HT1080 (cell line): ENCODE results near the gene FAM168B. TPM values are rescaled to one million over a fixed set of nuclear protein-coding genes. Genes with fewer than 3 reads are reported as not detected.
"Not testable (repeated sequence)": the region's sequence is repeated elsewhere in the genome, so short reads cannot be mapped to it uniquely, and the experiment has no call there.

Experiments used
- DNase-seq: peaks from one replicate; pipeline ENCODE4 v3.0.0-alpha.2; 2015; ENCODE audit warnings: low read depth
- polyA plus RNA-seq, 2 experiments: library from polyadenylated mRNA; depleted of rRNA; stranded (reverse); fragments of >200 nt; gene quantifications; 2 replicates each; pipeline ENCODE4 v1.2.3, GENCODE V29; 2015
- total RNA-seq: library from RNA; depleted of rRNA; stranded (reverse); fragments of >200 nt; shearing (Covaris generic); gene quantifications from 2 replicates; pipeline ENCODE4 v1.2.3, GENCODE V29; 2014; rRNA removed

FAM168B gene, protein sequence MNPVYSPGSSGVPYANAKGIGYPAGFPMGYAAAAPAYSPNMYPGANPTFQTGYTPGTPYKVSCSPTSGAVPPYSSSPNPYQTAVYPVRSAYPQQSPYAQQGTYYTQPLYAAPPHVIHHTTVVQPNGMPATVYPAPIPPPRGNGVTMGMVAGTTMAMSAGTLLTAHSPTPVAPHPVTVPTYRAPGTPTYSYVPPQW
- 73.0 and 118 TPM in 2 replicates for total RNA-seq
- polyA plus RNA-seq (2015; cell fraction: cytosol; rRNA removed) = 80.8 and 96.6 TPM in 2 replicates
- 78.8 and 80.8 TPM in 2 replicates for polyA plus RNA-seq (2015; cell fraction: nucleus; rRNA removed)

DNA sequence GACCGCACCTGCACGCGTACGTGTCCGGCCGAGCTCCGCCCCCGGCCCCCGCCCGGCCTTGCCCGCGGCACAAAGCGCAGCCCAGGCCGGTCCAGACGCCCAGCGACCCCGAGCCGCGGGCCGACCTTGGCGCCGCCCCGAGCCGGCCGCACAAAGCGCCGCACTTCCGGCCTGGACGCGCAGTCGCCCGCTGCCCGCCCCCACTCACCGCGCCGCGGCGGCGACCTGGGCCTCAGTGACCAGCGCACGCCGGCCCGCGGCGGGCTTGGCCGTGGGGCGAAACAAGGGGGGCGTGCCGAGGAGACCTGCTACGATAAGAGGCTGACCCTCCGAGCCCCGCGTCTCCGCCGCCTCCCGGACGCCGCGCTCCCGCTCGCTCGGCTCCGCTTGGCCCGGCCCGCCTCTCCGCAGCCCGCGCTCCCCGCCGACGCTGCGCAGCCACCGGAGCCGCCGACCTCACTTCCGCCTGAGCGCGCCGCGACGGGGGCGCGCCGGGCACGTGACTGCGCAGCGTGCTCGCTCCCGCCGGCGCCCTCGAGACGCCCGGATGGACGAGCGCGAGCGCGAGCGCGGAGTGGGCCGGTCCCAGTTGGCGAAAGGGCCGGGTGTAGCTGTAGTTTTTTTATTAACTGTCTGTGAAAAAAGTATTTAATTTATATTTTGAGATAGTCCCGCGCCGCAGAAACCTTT lies at the start of gene FAM168B:
FAM168B (minus strand) TSS at position 455 of the 690 bp plus-strand sequence. CDS start 10,814 bp downstream, outside the sequence.
- DNase-seq = peak; percentile 85

- DNase-seq = no peak
Observed at GRCh38 chr2:131142849-131143248, 49.6 kb upstream of the FAM168B start.

DNA sequence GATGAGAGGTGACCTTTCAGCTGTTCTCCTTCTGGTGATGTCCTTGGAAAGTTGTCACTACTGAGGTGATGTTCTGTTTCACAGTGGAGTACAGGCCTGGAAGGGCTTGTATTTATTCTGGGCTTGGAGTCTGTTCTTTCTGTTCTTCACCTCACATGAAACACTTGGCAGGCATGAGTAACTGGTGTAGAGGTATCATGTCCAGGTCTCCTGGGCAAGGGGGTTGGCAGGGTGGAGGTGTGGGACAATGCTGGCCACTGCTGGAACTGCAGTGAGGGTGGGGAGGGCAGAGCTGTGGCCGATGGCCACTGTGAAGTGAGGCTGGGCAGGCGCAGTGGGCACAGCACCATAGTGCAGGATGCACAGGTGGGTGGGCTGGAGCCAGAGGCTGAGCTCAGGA lies 47.3 kb upstream of the FAM168B start:
- DNase-seq = no peak

- no peak for DNase-seq
Observed at GRCh38 chr2:131132729-131133128, 39.5 kb upstream of the FAM168B start.

DNA sequence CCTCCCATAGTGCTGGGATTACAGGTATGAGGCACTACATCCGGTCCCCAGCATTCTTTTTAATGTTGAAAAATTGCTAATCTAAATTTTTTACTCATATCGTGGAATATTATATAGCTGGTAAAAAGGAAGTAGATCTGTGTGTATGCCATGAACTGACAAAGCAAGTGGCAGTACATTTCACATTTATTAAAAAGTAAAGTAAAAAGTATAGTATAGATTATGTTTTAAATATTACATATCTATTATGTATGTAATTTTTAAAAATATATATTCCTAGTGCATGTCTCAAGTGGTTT lies 37.0 kb upstream of the FAM168B start:
- no peak for DNase-seq

GRCh38 chr2:131127981-131128380 lies 34.7 kb upstream of the FAM168B start:
- no peak for DNase-seq

DNA sequence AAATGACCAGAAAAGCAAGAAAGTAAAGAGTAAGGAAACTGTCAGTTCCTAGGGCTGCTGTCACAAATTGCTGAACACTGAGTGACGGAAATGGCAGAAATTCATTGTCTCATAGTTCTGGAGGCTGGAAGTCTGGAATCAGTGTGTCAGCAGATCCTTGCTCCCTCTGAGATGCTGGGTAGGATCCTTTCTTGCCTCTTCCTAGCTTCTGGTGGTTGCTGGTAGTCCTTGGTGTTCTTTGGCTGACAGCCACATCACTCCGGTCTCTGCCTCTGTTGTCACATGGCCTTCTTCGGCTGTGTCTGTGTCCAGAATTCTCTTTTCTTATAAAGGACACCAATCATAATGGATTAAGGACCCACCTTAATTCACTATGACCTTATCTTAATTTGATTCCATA lies 33.8 kb upstream of the FAM168B start:
- DNase-seq = no peak

DNA sequence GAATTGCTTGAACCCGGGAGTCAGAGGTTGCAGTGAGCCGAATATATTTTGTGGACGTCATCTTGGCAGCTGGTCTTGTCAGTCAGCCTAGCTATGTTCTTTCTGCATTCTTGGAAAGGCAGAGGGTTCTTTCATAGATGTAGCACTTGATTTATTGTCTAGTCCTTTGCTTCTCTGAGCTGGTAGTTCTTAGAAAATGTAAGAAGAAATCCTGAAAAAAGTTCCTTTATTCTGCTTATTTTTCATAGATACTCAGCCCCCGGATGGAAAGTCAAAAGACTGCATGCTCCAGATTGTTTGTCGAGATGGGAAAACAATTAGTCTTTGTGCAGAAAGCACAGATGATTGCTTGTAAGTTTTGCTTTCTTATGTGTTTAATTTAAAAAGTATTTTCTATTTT lies 33.2 kb upstream of the FAM168B start:
- DNase-seq = no peak

- DNase-seq = no peak
Observed at GRCh38 chr2:131125195-131125757, 32.0 kb upstream of the FAM168B start.

GRCh38 chr2:131123192-131123591 lies 29.9 kb upstream of the FAM168B start:
- no peak for DNase-seq

GRCh38 chr2:131122496-131122895 lies 29.2 kb upstream of the FAM168B start:
- no peak for DNase-seq

DNA sequence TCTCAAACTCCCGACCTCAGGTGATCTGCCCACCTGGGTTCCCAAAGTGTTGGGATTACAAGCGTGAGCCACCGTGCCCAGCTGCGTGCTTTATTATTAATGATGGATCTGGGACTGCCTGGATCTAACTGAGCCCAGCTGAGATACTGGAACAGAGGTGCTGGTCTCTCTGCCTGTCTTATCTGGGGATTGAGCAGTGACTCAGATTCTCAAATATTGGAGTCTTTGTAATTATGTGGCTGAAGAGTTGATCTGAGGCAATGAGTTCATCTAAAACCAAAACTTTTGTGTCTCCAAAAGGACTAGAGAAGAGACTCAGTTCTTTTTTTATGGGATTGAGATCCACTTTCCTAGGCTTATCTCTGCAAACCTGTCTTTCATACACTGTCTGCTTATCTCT lies 28.2 kb upstream of the FAM168B start:
- no peak for DNase-seq

DNA sequence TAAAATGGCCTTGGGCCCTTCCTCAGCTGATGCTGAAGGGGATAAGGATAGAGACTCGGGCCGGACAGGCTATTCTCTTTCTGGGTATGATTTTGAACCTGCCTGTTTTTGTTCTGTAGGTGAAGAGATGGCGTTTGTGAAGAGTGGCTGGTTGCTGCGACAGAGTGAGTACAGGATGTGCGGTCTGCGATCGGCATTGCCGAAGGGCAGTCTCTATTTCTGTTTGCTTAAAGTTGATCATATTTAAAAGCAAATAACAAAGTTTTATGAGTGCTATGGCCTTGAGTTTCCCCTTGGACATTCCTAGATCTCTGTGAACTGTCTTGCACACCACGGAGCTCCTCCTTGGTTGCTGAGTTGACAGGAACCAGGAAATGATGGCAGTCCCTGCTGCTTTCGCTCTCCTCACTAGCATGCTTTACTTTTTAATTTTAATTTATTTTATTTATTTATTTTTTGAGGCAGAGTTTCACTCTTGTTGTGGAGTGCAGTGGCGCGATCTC lies 27.6 kb upstream of the FAM168B start:
- DNase-seq = no peak

- no peak for DNase-seq
Observed at GRCh38 chr2:131115752-131116151, 22.5 kb upstream of the FAM168B start.

DNA sequence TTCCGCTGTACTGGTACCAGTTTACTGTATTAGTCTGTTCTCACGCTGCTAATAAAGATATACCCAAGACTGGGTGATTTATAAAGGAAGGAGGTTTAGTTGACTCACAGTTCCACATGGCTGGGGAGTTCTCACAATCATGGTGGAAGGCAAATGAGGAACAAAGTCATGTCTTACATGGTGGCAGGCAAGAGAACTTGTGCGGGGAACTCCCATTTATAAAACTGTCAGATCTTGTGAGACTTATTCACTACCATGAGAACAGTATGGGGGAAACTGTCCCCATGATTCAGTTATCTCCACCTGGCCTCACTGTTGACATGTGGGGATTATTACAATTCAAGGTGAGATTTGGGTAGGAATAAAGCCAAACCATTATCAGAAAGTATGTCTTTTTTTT lies 21.7 kb upstream of the FAM168B start:
- not testable (repeated sequence) for DNase-seq

DNA sequence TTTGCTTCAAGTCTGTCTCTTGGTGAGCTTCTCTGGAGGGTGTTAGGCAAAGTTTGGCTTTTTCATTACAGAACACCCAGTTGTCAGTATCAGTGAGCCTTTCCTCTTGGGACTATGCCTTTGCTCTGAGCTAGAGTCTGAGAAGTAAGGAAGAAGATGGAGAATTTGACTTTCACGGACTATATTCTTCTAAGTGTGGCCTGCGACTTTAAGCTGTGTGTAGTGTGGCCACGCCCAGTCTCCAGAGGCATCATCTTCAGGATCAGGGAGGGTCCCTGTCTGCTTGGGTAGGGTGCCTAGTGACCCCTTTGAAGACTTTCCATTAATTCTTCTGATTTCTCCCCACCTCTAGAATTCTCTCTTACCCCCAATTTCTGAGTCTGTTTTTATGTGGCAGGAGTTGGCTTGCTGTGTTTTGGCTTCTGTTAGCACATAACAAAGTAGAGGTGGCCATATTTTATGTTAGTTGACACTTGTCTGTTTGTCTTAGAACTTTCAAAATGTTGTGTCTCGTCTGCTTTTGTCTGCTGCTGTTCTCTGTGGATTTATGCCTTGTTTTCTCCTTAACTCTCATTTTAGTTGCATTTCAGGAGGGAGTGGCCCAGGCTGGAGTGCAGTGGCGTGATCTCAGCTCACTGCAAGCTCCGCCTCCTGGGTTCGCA lies 20.4 kb upstream of the FAM168B start:
- no peak for DNase-seq

- DNase-seq = no peak
Observed at GRCh38 chr2:131112529-131112928, 19.3 kb upstream of the FAM168B start.

GRCh38 chr2:131105950-131106801 lies 12.9 kb upstream of the FAM168B start:
- peak; percentile 65 for DNase-seq

DNA sequence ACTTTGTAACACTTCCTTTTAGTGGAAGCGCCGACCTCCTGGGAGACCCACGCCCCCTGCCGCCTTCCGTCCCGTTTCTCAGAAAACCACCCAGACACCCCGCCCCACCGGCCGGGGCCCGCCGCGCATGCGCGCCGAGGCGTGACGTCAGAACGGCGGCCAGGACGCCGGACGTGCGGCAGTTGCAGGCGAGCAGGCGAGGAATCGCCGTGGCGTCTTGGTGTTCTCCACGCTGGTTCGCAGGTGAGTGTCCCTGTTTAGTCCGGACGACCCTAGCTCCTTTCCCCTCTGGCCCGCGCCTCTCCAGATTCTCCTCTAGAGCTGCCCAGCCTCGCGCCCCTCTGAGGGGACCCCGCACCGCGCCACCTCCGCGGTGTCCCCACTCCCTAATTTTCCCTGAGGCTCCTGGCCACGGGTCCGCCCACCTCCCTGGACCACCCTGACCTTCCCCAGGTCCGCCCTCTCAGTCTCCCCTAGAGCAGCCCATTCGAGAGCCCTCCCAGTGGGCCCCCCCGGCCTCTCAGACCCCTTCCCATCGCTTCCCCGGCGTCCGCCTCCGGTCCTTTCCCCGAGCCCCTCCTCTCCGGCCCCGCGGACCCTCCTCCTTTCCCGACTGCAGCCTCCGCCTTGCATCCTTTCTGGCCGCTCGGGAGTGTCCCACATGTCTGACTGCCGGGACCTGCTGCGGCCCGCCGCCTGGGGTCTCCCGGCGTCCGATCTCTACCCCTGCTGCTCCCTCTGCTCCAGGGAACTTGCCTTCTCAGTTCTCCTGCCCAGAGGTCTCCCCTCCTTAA lies 12.1 kb upstream of the FAM168B start, which contains the start of gene PLEKHB2:
PLEKHB2 (plus strand) TSS at position 181 of the 794 bp plus-strand sequence. CDS start 15,606 bp downstream, outside the sequence.
- DNase-seq = peak; percentile 92
